HepG2 (cell line): Measurements from ENCODE around the gene NFATC3. TPM values are rescaled to one million over a fixed set of nuclear protein-coding genes. Genes with fewer than 3 reads are reported as not detected.

ENCODE experiments used
- CC2D1A ChIP-seq: sonication (generic); formaldehyde crosslinking; IDR thresholded peaks from 2 replicates; pipeline ENCODE4 v1.8.1; 2023; ENCODE audit warnings: mild to moderate bottlenecking, missing genetic modification reagents
- MEF2D ChIP-seq: sonication (generic); formaldehyde crosslinking; IDR thresholded peaks from 2 replicates; pipeline ENCODE4 v1.5.1; 2020; ENCODE audit warnings: mild to moderate bottlenecking, missing genetic modification reagents
- SALL2 ChIP-seq: sonication (generic); formaldehyde crosslinking; IDR thresholded peaks from 2 replicates; pipeline ENCODE4 v1.8.1; 2023; ENCODE audit warnings: mild to moderate bottlenecking, missing genetic modification reagents, inconsistent platforms
- SP4 ChIP-seq: sonication (generic); formaldehyde crosslinking; IDR thresholded peaks from 2 replicates; pipeline ENCODE4 v1.8.1; 2023; ENCODE audit warnings: mild to moderate bottlenecking, missing genetic modification reagents
- ZNF232 ChIP-seq: sonication (generic); formaldehyde crosslinking; IDR thresholded peaks from 2 replicates; pipeline ENCODE4 v1.4.0; 2020; ENCODE audit warnings: missing genetic modification reagents, borderline replicate concordance
- ZNF282 ChIP-seq: fragments of 450-650 bp; IDR thresholded peaks from 2 replicates; pipeline ENCODE4 v1.6.1; 2018; ENCODE audit not compliant: partially characterized antibody
- ZNF510 ChIP-seq: sonication (generic); formaldehyde crosslinking; IDR thresholded peaks from 2 replicates; pipeline ENCODE4 v1.4.0; 2020; ENCODE audit warnings: low read depth, mild to moderate bottlenecking, missing genetic modification reagents
- ZNF557 ChIP-seq: sonication (generic); formaldehyde crosslinking; IDR thresholded peaks from 2 replicates; pipeline ENCODE4 v1.4.0; 2020; ENCODE audit warnings: missing genetic modification reagents
- polyA plus RNA-seq, 8 experiments: library from polyadenylated mRNA; depleted of rRNA in 3 of 8; stranded (reverse) in 7 of 8; unstranded in 1 of 8; fragments of >200 nt; fragmentation: Illumina TruSeq in 4 of 8; extraction: Trizol in 4 of 8; gene quantifications; 2 replicates each; pipeline versions ENCODE4 v1.2.1 to v1.2.3, GENCODE V29; 2011 to 2016; ENCODE audit warnings: low read depth in 4 of 8, missing spikeins in 1 of 8, mixed read lengths in 1 of 8; ENCODE audit not compliant: insufficient read depth in 1 of 8
- total RNA-seq, 5 experiments: library from RNA; depleted of rRNA; stranded (reverse); fragments of >200 nt; fragmentation: Illumina TruSeq; extraction: Trizol; gene quantifications; 2 replicates each; pipeline ENCODE4 v1.2.3, GENCODE V29; 2016; ENCODE audit warnings: low read depth in 1 of 5
- TF ChIP-seq, protein P1 (sequence below): sonication (generic); formaldehyde crosslinking; conservative IDR thresholded peaks from 2 replicates; pipeline ENCODE4 v1.8.0; 2022; ENCODE audit warnings: mild to moderate bottlenecking, moderate library complexity, missing genetic modification reagents
- TF ChIP-seq, protein P2 (sequence below): sonication (generic); formaldehyde crosslinking; IDR thresholded peaks from 2 replicates; pipeline ENCODE4 v1.5.1; 2020; ENCODE audit warnings: mild to moderate bottlenecking, missing genetic modification reagents, moderate library complexity
- TF ChIP-seq, protein P3 (sequence below): sonication (generic); formaldehyde crosslinking; IDR thresholded peaks from 2 replicates; pipeline ENCODE4 v1.8.0; 2022; ENCODE audit warnings: missing genetic modification reagents, mild to moderate bottlenecking, borderline replicate concordance
- TF ChIP-seq, protein P4 (sequence below): sonication (generic); formaldehyde crosslinking; IDR thresholded peaks from 2 replicates; pipeline ENCODE4 v1.4.0; 2020; ENCODE audit warnings: missing genetic modification reagents, low read depth, mild to moderate bottlenecking, borderline replicate concordance
- TF ChIP-seq, protein P5 (sequence below): sonication (generic); formaldehyde crosslinking; IDR thresholded peaks from 2 replicates; pipeline ENCODE4 v1.5.0; 2020; ENCODE audit warnings: missing genetic modification reagents
- TF ChIP-seq, protein P6 (sequence below): sonication (generic); formaldehyde crosslinking; IDR thresholded peaks from 2 replicates; pipeline ENCODE4 v1.5.1; 2020; ENCODE audit warnings: mild to moderate bottlenecking, missing genetic modification reagents

The NFATC3 gene
- total and polyA plus RNA-seq, 2 of the 13 experiments (the other 11 are each of a cell fraction or from before 2014, with no cell fraction given) = 52.6 to 62.7 TPM

DNA sequence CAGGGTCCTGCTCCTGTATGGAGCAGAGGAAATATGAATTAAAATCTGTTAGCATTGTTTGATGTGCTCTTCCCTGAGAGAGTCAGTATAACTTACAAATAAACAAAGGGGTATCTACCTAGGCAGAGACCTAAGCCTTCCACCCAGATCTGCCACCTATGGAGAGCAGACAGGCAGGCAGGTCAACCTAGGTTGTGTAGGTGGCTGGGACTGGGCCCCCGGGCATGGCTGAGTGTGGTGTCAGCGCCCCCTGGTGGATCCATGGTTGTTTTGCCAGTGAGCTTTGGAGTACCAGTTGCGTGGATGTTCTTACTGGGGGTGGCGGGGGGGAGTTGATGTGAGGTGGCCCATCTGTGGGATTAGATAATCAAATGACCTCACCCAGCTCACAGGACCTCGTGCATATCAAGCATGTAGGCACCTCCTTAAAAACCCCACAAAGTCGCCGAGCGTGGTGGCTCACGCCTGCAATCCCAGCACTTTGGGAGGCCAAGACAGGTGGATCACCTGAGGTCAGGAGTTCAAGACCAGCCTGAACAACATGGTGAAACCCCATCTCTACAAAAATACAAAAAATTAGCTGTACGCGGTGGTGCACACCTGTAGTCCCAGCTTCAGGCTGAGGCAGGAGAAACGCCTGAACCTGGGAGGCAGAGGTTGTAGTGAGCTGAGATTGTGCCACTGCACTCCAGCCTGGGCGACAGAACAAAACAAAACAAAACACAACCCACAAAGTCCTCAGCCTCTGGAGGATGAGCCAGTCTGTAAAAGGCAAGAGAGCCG is 44.5 kb upstream of the NFATC3 start (continued):
- TF ChIP-seq, protein P1, sequence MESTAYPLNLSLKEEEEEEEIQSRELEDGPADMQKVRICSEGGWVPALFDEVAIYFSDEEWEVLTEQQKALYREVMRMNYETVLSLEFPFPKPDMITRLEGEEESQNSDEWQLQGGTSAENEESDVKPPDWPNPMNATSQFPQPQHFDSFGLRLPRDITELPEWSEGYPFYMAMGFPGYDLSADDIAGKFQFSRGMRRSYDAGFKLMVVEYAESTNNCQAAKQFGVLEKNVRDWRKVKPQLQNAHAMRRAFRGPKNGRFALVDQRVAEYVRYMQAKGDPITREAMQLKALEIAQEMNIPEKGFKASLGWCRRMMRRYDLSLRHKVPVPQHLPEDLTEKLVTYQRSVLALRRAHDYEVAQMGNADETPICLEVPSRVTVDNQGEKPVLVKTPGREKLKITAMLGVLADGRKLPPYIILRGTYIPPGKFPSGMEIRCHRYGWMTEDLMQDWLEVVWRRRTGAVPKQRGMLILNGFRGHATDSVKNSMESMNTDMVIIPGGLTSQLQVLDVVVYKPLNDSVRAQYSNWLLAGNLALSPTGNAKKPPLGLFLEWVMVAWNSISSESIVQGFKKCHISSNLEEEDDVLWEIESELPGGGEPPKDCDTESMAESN (CRISPR knock-in tag) = no peak
- TF ChIP-seq CC2D1A (CRISPR knock-in tag) = no peak
- TF ChIP-seq SALL2 (CRISPR knock-in tag) = 0 out of 2 replicates have a peak, but pooled peaks have one; percentile 44
- TF ChIP-seq, protein P2, sequence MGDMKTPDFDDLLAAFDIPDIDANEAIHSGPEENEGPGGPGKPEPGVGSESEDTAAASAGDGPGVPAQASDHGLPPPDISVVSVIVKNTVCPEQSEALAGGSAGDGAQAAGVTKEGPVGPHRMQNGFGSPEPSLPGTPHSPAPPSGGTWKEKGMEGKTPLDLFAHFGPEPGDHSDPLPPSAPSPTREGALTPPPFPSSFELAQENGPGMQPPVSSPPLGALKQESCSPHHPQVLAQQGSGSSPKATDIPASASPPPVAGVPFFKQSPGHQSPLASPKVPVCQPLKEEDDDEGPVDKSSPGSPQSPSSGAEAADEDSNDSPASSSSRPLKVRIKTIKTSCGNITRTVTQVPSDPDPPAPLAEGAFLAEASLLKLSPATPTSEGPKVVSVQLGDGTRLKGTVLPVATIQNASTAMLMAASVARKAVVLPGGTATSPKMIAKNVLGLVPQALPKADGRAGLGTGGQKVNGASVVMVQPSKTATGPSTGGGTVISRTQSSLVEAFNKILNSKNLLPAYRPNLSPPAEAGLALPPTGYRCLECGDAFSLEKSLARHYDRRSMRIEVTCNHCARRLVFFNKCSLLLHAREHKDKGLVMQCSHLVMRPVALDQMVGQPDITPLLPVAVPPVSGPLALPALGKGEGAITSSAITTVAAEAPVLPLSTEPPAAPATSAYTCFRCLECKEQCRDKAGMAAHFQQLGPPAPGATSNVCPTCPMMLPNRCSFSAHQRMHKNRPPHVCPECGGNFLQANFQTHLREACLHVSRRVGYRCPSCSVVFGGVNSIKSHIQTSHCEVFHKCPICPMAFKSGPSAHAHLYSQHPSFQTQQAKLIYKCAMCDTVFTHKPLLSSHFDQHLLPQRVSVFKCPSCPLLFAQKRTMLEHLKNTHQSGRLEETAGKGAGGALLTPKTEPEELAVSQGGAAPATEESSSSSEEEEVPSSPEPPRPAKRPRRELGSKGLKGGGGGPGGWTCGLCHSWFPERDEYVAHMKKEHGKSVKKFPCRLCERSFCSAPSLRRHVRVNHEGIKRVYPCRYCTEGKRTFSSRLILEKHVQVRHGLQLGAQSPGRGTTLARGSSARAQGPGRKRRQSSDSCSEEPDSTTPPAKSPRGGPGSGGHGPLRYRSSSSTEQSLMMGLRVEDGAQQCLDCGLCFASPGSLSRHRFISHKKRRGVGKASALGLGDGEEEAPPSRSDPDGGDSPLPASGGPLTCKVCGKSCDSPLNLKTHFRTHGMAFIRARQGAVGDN (CRISPR knock-in tag) = peak; percentile 75
- no peak for TF ChIP-seq MEF2D (CRISPR knock-in tag)
- no peak for TF ChIP-seq ZNF232 (CRISPR knock-in tag)
- TF ChIP-seq ZNF557 (CRISPR knock-in tag) = no peak
- TF ChIP-seq, protein P3, sequence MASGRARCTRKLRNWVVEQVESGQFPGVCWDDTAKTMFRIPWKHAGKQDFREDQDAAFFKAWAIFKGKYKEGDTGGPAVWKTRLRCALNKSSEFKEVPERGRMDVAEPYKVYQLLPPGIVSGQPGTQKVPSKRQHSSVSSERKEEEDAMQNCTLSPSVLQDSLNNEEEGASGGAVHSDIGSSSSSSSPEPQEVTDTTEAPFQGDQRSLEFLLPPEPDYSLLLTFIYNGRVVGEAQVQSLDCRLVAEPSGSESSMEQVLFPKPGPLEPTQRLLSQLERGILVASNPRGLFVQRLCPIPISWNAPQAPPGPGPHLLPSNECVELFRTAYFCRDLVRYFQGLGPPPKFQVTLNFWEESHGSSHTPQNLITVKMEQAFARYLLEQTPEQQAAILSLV (CRISPR knock-in tag) = no peak
- TF ChIP-seq, protein P4, sequence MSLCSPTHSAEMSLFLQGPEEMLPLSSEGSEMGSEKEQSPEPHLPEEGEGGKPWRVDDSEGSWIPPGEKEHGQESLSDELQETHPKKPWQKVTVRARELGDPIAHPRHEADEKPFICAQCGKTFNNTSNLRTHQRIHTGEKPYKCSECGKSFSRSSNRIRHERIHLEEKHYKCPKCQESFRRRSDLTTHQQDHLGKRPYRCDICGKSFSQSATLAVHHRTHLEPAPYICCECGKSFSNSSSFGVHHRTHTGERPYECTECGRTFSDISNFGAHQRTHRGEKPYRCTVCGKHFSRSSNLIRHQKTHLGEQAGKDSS (CRISPR knock-in tag) = peak; percentile 92; the same call in 1 of the 2 replicates
- TF ChIP-seq, protein P5, sequence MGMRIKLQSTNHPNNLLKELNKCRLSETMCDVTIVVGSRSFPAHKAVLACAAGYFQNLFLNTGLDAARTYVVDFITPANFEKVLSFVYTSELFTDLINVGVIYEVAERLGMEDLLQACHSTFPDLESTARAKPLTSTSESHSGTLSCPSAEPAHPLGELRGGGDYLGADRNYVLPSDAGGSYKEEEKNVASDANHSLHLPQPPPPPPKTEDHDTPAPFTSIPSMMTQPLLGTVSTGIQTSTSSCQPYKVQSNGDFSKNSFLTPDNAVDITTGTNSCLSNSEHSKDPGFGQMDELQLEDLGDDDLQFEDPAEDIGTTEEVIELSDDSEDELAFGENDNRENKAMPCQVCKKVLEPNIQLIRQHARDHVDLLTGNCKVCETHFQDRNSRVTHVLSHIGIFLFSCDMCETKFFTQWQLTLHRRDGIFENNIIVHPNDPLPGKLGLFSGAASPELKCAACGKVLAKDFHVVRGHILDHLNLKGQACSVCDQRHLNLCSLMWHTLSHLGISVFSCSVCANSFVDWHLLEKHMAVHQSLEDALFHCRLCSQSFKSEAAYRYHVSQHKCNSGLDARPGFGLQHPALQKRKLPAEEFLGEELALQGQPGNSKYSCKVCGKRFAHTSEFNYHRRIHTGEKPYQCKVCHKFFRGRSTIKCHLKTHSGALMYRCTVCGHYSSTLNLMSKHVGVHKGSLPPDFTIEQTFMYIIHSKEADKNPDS (CRISPR knock-in tag) = no peak
- TF ChIP-seq ZNF282 = no peak
- TF ChIP-seq, protein P6, sequence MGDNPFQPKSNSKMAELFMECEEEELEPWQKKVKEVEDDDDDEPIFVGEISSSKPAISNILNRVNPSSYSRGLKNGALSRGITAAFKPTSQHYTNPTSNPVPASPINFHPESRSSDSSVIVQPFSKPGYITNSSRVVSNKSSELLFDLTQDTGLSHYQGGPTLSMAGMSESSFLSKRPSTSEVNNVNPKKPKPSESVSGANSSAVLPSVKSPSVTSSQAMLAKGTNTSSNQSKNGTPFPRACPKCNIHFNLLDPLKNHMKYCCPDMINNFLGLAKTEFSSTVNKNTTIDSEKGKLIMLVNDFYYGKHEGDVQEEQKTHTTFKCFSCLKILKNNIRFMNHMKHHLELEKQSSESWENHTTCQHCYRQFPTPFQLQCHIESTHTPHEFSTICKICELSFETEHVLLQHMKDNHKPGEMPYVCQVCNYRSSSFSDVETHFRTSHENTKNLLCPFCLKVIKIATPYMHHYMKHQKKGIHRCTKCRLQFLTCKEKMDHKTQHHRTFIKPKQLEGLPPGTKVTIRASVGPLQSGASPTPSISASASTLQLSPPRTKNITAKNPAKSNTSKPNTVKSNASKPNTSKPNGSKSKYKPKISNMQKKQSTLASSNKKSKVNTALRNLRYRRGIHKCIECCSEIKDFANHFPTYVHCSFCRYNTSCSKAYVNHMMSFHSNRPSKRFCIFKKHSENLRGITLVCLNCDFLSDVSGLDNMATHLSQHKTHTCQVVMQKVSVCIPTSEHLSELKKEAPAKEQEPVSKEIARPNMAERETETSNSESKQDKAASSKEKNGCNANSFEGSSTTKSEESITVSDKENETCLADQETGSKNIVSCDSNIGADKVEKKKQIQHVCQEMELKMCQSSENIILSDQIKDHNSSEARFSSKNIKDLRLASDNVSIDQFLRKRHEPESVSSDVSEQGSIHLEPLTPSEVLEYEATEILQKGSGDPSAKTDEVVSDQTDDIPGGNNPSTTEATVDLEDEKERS (CRISPR knock-in tag) = 0 out of 2 replicates have a peak, but pooled peaks have one; percentile 52
- 0 out of 2 replicates have a peak, but pooled peaks have one; percentile 7 for TF ChIP-seq SP4 (CRISPR knock-in tag)
- peak; percentile 63; the same call in 1 of the 2 replicates for TF ChIP-seq ZNF510 (CRISPR knock-in tag)
